Right lobe of liver (tissue), 6 donors: ENCODE measurements around the gene ZC3H12A. TPM values are rescaled to one million over a fixed set of nuclear protein-coding genes. Genes with fewer than 3 reads are reported as not detected.

Source experiments
- ATAC-seq, 4 donors: fragments of 200-7000 bp; cut with Tn5 transposase; one replicate each; pipeline ENCODE4 v1.9.1; 2020; ENCODE audit warnings: mild to moderate bottlenecking in 4 of 4, moderate library complexity in 4 of 4
- DNase-seq, 3 donors: peaks; one replicate each; pipeline ENCODE4 v3.0.0-alpha.2; 2020
- H3K27ac ChIP-seq, 3 donors: fragments of 200-600 bp; one replicate each; pipeline ENCODE4 v1.8.0; 2022
- H3K27me3 ChIP-seq, 2 donors: fragments of 200-600 bp; one replicate each; pipeline ENCODE4 v1.8.0; 2022
- H3K36me3 ChIP-seq, 4 donors: fragments of 200-600 bp; sonication (generic) in 1 of 4; one replicate each; pipeline versions ENCODE4 v1.5.1 to v1.8.0; 2017 to 2022; ENCODE audit warnings: control low read depth in 1 of 4
- H3K4me1 ChIP-seq, 4 donors: fragments of 200-600 bp; sonication (generic) in 1 of 4; one replicate each; pipeline versions ENCODE4 v1.5.1 to v1.8.0; 2017 to 2022; ENCODE audit warnings: control low read depth in 1 of 4
- H3K4me3 ChIP-seq, 3 donors: fragments of 200-600 bp; one replicate each; pipeline ENCODE4 v1.8.0; 2022
- H3K9me3 ChIP-seq, 4 donors: fragments of 200-600 bp; sonication (generic) in 1 of 4; one replicate each; pipeline versions ENCODE4 v1.5.1 to v1.8.0; 2017 to 2022; ENCODE audit warnings: control low read depth in 1 of 4
- POLR2A ChIP-seq: fragments of 450-650 bp; IDR thresholded peaks from one replicate; pipeline ENCODE4 v1.6.1; 2017; ENCODE audit warnings: antibody characterized with exemption, mild to moderate bottlenecking
- WGBS: methylation state at CpG from one replicate; pipeline ENCODE4 v1.1.6; 2018; ENCODE audit warnings: low coverage, low lambda C conversion rate; ENCODE audit not compliant: insufficient coverage; ENCODE audit errors: missing lambda C conversion rate; 5-methylcytosine and 5-hydroxymethylcytosine counted together
- intact Hi-C, 2 donors: fragments of 100-400 bp; cut with DNase I; formaldehyde crosslinking; loops; one replicate each; pipeline versions ENCODE4 v1.11.2 to v1.14.1; 2022
- total RNA-seq, 6 experiments: library from RNA; depleted of rRNA in 2 of 6; stranded (reverse); fragments of >200 nt in 2 of 6; fragmentation: NEBNext Ultra II Directional in 3 of 6; extraction: Animal tissue kit (Norgen Biotek cat#: 25700) in 3 of 6; gene quantifications; one replicate each; pipeline versions ENCODE4 v1.1.0 to v1.2.4, GENCODE V29; 2016 to 2023
- TF ChIP-seq, protein P1 (sequence below), 4 donors: fragments of 200-600 bp in 3 of 4; fragments of 450-650 bp in 1 of 4; IDR thresholded peaks; one replicate each; pipeline versions ENCODE4 v1.5.1 to v1.8.0; 2016 to 2022; ENCODE audit warnings: antibody characterized with exemption in 4 of 4, mild to moderate bottlenecking in 2 of 4
- donor health status: DM: no; HTN: yes; CAD: no.
- donor health status: DM: no; HTN: no; CAD: no.
- donor health status: DM: no; HTN: no; CAD: no.
- donor health status: DM: no; HTN: yes; CAD: no.
- donor health status: DM: no; HTN: yes; CAD: no.

The ZC3H12A gene
- total RNA-seq, 6 experiments from 2014 or later, result 2.7 to 21.9 (median 8.3) TPM

DNA sequence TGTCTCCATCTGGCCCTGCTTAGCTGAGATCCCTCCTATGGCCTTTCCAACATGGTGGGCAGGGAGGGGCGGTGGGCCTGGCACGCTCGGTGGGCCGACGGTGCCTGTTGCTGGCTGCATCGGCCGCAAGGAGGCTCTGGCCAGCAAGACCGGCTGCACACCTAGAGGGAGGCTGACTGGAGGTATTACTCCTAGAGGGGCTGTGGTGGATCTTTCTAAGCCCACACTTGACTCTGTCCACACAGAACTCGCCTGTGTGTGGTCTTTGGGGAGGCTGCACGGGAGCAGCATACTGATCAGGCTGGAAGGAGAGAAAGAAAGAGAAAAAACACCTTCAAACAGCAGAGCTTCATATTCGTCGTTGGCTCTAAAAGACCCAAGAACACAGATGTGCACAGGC lies 41.7 kb upstream of the ZC3H12A start:
- Histone ChIP-seq H3K27ac (no peak overlapping the region), H3K4me1 (no peaks in the 10 kb centered on the region), H3K27me3 (no peaks in the 10 kb centered on the region), H3K36me3 (no peaks in the 10 kb centered on the region), H3K9me3 (no peaks in the 10 kb centered on the region), H3K4me3 (no peak overlapping the region)
- no peak for DNase-seq
- TF ChIP-seq POLR2A, result no peak
- TF ChIP-seq, protein P1, sequence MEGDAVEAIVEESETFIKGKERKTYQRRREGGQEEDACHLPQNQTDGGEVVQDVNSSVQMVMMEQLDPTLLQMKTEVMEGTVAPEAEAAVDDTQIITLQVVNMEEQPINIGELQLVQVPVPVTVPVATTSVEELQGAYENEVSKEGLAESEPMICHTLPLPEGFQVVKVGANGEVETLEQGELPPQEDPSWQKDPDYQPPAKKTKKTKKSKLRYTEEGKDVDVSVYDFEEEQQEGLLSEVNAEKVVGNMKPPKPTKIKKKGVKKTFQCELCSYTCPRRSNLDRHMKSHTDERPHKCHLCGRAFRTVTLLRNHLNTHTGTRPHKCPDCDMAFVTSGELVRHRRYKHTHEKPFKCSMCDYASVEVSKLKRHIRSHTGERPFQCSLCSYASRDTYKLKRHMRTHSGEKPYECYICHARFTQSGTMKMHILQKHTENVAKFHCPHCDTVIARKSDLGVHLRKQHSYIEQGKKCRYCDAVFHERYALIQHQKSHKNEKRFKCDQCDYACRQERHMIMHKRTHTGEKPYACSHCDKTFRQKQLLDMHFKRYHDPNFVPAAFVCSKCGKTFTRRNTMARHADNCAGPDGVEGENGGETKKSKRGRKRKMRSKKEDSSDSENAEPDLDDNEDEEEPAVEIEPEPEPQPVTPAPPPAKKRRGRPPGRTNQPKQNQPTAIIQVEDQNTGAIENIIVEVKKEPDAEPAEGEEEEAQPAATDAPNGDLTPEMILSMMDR (IDR thresholded peaks at IDR 0.05), result no peak
- 57% methylated on average over 7 of the region's 12 CpGs for WGBS
- intact Hi-C loops, result loop anchor here (10.0 kb wide), 2 partner anchors 728 to 858 kb away; no protein-coding TSS in a partner anchor
- ATAC-seq, result no peak

DNA sequence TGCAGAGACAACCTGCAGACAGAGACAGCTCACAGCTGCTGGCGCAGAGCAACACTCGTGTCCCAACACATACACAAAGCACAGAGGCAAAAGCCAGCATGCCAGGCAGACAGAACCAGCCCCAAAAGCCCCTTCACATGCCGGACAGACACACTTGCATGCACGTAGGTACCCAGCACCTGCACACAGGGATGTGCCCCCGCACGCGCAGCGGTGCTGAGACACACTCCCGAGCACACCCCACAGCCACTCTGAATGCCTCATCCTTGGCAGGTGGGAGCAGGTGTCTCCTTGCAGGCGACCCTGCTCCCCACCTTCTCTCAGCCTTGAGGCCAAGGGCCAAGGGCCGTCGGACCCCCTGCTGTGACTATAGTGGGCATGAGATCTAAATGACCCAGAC lies 41.2 kb upstream of the ZC3H12A start:
- H3K27me3 ChIP-seq, result no peaks in the 10 kb centered on the region
- ATAC-seq, result no peak
- no peak for TF ChIP-seq POLR2A

DNA sequence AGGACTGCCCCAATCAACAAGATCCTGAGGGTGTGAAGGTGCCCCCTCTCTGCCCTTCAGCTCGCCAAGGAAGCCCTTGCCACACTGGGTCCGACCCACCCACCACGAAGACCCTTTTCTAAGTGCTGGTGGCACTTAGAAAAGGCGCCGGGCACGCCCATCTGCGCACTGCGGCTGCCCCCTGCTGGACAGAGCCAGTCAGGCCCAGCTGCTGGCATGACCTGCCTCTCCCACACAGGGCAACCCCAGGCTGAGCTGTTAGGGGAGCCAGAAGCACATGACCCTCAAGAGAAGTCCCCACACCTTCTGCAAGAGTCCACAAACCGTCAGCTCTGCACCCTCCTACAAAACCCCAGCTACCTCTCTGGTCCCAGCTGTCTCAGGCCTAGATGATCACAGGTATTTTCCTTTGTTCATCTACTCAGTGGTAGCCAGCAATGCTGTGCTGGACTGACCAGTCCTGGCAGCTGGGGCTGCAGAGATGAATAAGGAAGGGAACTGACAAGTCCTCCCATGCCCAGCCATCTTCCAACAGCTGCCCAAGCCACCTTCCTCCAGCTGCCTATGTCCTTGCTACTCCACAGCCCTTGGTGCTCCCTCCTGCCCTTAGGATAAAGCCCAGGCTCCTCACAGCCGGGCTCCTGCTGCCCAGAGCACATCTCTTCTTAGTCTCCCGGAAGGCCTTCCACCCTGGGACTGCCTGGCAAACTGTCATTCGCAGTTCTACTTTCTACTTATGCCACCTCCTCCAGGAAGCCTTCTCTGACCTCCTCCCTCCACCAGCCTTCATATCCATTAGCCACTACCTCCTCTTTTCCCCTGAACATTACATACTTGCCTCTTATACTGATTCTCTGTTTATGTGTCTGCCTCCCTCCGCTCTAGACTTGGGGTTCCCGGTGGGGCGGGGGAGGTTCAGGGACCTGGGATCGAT lies 39.8 kb upstream of the ZC3H12A start:
- TF ChIP-seq, protein P1 (IDR thresholded peaks at IDR 0.05), result peak; percentile 87 to 94 (median 92)
- TF ChIP-seq POLR2A, result no peak
- H3K27ac ChIP-seq, result no peak overlapping the region
- H3K36me3 ChIP-seq, result no peaks in the 10 kb centered on the region
- no peak overlapping the region for H3K4me3 ChIP-seq
- H3K27me3 ChIP-seq, result no peaks in the 10 kb centered on the region
- intact Hi-C loops, result loop anchor here (10.0 kb wide), 2 partner anchors 730 to 860 kb away; no protein-coding TSS in a partner anchor
- ATAC-seq, result peak; percentile 84 to 91 (median 88)
- no peaks in the 10 kb centered on the region for H3K9me3 ChIP-seq
- 46% methylated on average over 7 of the region's 16 CpGs for whole genome bisulfite sequencing
- DNase-seq, result peak; percentile 75 to 78 (median 78)
- H3K4me1 ChIP-seq, result no peaks in the 10 kb centered on the region

More for the DNA sequence above, 41.2 kb upstream of the ZC3H12A start:
- no peaks in the 10 kb centered on the region for H3K36me3 ChIP-seq
- no peaks in the 10 kb centered on the region for H3K4me1 ChIP-seq
- H3K4me3 ChIP-seq, result no peak overlapping the region
- no CpG with 5 or more reads among the region's 12 CpGs for WGBS
- no peaks in the 10 kb centered on the region for H3K9me3 ChIP-seq
- no peak for DNase-seq
- no peak overlapping the region for H3K27ac ChIP-seq
- intact Hi-C loops, result loop anchor here (10.0 kb wide), 2 partner anchors 728 to 858 kb away; no protein-coding TSS in a partner anchor

DNA sequence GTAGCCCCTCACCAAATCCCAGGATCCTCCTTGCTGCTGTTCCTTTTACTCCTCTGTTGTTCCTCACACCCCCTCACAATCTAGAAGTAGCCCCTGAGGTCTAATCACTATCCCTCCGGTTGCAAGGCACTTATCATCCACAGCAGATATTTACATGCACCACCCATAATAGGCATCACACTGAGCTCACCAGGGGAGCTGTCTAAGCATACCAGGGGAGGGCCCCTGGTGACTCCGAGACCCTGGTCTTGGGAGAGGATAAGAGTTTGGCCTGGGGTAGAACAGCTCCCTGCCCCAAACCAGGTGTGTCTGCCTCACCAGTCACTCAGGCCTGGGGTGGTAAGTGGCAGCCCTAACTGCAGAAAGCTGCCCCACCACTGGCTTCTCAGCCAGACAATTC lies 37.3 kb upstream of the ZC3H12A start:
- DNase-seq, result no peak
- no peak overlapping the region for H3K27ac ChIP-seq
- H3K9me3 ChIP-seq, result no peaks in the 10 kb centered on the region
- H3K4me3 ChIP-seq, result no peak overlapping the region
- H3K4me1 ChIP-seq, result no peaks in the 10 kb centered on the region
- no peaks in the 10 kb centered on the region for H3K27me3 ChIP-seq
- intact Hi-C loops, result loop anchor here (10.0 kb wide), 2 partner anchors 732 to 862 kb away; no protein-coding TSS in a partner anchor
- TF ChIP-seq, protein P1 (IDR thresholded peaks at IDR 0.05), result no peak
- no peak for TF ChIP-seq POLR2A
- H3K36me3 ChIP-seq, result no peaks in the 10 kb centered on the region
- no peak for ATAC-seq
- WGBS, result 42% methylated on average over 2 of the region's 2 CpGs
